HG02840 (cell line): Measurements from ENCODE around the gene SETBP1.

Source experiments
- ATAC-seq: cut with Tn5 transposase; IDR thresholded peaks from one replicate; pipeline ENCODE4 v1.9.1; 2021; ENCODE audit warnings: mild to moderate bottlenecking, moderate library complexity, moderate number of reproducible peaks; ENCODE audit not compliant: unreplicated experiment, low FRiP score

Gene SETBP1

GRCh38 chr18:44834867-44835469 lies 154.3 kb downstream of the SETBP1 start:
- no peak for ATAC-seq

GRCh38 chr18:44835703-44836102 lies 155.0 kb downstream of the SETBP1 start:
- no peak for ATAC-seq

GRCh38 chr18:44836263-44836662 lies 155.6 kb downstream of the SETBP1 start:
- ATAC-seq, result no peak

GRCh38 chr18:44837482-44838180 lies 156.9 kb downstream of the SETBP1 start:
- no peak for ATAC-seq

GRCh38 chr18:44838971-44839666 lies 158.4 kb downstream of the SETBP1 start:
- peak; percentile 93 for ATAC-seq

GRCh38 chr18:44840058-44840790 lies 159.5 kb downstream of the SETBP1 start:
- no peak for ATAC-seq

- no peak for ATAC-seq
These were observed 160.5 kb downstream of the SETBP1 start for GRCh38 chr18:44841221-44841620.

- ATAC-seq, result no peak
These were observed 161.3 kb downstream of the SETBP1 start for GRCh38 chr18:44841752-44842587.

GRCh38 chr18:44842588-44843412 lies 162.1 kb downstream of the SETBP1 start:
- ATAC-seq, result no peak

GRCh38 chr18:44844486-44844885 lies 163.8 kb downstream of the SETBP1 start:
- no peak for ATAC-seq

- no peak for ATAC-seq
These were observed 165.8 kb downstream of the SETBP1 start for GRCh38 chr18:44846450-44846849.

GRCh38 chr18:44848644-44849335 lies 168.1 kb downstream of the SETBP1 start:
- ATAC-seq, result no peak

- no peak for ATAC-seq
These were observed 168.7 kb downstream of the SETBP1 start for GRCh38 chr18:44849361-44849760.

- ATAC-seq, result no peak
These were observed 169.3 kb downstream of the SETBP1 start for GRCh38 chr18:44850001-44850400.

- ATAC-seq, result no peak
These were observed 171.4 kb downstream of the SETBP1 start for GRCh38 chr18:44851856-44852621.

GRCh38 chr18:44852818-44853217 lies 172.1 kb downstream of the SETBP1 start:
- ATAC-seq, result no peak

GRCh38 chr18:44853430-44853829 lies 172.7 kb downstream of the SETBP1 start:
- ATAC-seq, result no peak

GRCh38 chr18:44855681-44856080 lies 175.0 kb downstream of the SETBP1 start:
- no peak for ATAC-seq
